Effector memory CD4-positive, alpha-beta T cell (primary cell): ENCODE data around the gene WRAP73.

ENCODE experiments used
- DNase-seq, 3 donors: peaks; one replicate each; pipeline ENCODE4 v3.0.0-alpha.2; 2020
- H3K27ac ChIP-seq: 2 replicates; pipeline ENCODE4 v1.7.0; 2013; ENCODE audit warnings: mild to moderate bottlenecking, low read length, moderate library complexity; ENCODE audit not compliant: insufficient read depth, poor library complexity, severe bottlenecking
- H3K27me3 ChIP-seq: replicated peaks from 2 replicates; pipeline ENCODE4 v1.7.0; 2013; ENCODE audit warnings: mild to moderate bottlenecking, low read length; ENCODE audit not compliant: insufficient read depth, control insufficient read depth, poor library complexity, severe bottlenecking
- H3K36me3 ChIP-seq: 2 replicates; pipeline ENCODE4 v1.7.0; 2013; ENCODE audit warnings: mild to moderate bottlenecking, low read length, moderate library complexity; ENCODE audit not compliant: control insufficient read depth, insufficient read depth
- H3K4me1 ChIP-seq: 2 replicates; pipeline ENCODE4 v1.7.0; 2013; ENCODE audit warnings: low read length, mild to moderate bottlenecking; ENCODE audit not compliant: control insufficient read depth, insufficient read depth, poor library complexity, severe bottlenecking
- H3K4me3 ChIP-seq: 2 replicates; pipeline ENCODE4 v1.7.0; 2013; ENCODE audit warnings: low read length, low read depth, mild to moderate bottlenecking; ENCODE audit not compliant: insufficient read depth, poor library complexity, severe bottlenecking
- H3K9me3 ChIP-seq: 2 replicates; pipeline ENCODE4 v1.7.0; 2013; ENCODE audit warnings: mild to moderate bottlenecking, low read length, moderate library complexity; ENCODE audit not compliant: control insufficient read depth

The WRAP73 gene

GRCh38 chr1:3681898-3682806 lies 32.2 kb upstream of the WRAP73 start:
- no peaks in the 10 kb centered on the region for H3K27me3 ChIP-seq
- no peaks in the 10 kb centered on the region for H3K9me3 ChIP-seq
- no peak overlapping the region for H3K4me3 ChIP-seq
- no peak overlapping the region for H3K27ac ChIP-seq
- DNase-seq = no peak
- no peaks in the 10 kb centered on the region for H3K36me3 ChIP-seq
- H3K4me1 ChIP-seq = no peaks in the 10 kb centered on the region

DNA sequence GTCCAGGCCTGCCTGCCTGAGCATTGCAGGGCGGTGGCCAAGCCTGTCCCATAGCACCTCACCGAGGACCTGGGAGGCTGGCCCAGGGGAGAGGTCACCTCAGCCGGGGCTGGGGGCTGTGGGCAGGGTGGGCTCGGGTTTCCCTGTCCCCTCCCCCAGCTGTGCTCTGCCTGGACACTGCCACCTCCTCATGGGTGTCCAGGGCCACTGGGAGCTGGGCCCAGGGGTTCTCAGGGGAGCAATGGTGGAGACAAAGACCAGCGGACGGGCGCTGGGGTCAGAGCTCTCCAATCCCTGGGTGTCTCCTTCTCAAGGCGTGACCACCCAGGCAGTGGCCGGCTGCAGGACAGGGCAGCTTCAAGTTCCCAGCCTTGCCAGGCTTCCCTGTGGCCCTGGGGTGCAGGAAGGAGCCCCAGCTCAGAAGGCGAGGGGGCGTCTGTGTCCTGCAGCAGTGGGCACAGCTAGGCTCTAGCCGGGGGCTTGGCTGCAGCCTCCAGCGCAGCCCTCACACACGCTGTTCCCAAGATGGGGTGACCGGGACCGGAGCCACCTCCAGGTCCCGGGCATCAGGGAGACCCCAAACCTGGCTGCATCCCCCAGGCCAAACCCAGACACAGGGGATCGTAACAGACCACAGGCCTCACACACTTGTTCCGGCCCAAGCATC lies 31.5 kb upstream of the WRAP73 start:
- H3K27me3 ChIP-seq = no peaks in the 10 kb centered on the region

GRCh38 chr1:3680488-3681230 lies 30.8 kb upstream of the WRAP73 start:
- Histone ChIP-seq H3K27me3 (no peaks in the 10 kb centered on the region), H3K36me3 (no peaks in the 10 kb centered on the region), H3K4me3 (no peak overlapping the region), H3K27ac (no peak overlapping the region), H3K9me3 (no peaks in the 10 kb centered on the region), H3K4me1 (no peaks in the 10 kb centered on the region)
- DNase-seq = no peak

More for the DNA sequence above, 31.5 kb upstream of the WRAP73 start:
- no peak overlapping the region for H3K27ac ChIP-seq
- no peak for DNase-seq
- no peaks in the 10 kb centered on the region for H3K4me1 ChIP-seq
- no peaks in the 10 kb centered on the region for H3K9me3 ChIP-seq
- H3K36me3 ChIP-seq = no peaks in the 10 kb centered on the region
- no peak overlapping the region for H3K4me3 ChIP-seq

- Histone ChIP-seq H3K27ac (no peak overlapping the region), H3K36me3 (no peaks in the 10 kb centered on the region), H3K4me3 (no peak overlapping the region), H3K27me3 (no peaks in the 10 kb centered on the region), H3K9me3 (no peaks in the 10 kb centered on the region), H3K4me1 (no peaks in the 10 kb centered on the region)
- no peak for DNase-seq
Observed at GRCh38 chr1:3679799-3680453, 30.0 kb upstream of the WRAP73 start.

DNA sequence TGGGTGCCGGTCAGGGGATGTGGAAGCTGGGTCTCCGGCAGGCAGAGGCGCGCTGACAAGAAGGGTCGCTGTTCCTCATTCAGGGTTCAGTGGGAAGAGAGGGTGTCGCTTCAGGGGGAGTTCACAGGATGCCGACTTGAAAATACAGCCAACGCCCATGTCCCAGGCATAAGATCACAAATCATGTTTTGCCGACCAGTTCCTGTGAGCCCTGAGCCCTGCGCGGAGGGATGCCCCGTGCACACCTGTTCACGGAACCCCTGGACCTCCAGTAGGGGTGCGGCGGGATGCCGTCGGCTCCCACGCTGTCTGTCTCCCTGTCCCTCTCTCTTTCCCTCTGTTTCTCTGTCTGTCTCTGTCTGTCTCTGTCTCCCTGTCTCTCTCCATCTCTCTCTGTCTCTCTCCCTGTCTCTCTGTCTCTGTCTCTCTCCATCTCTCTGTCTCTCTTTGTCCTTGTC lies 29.2 kb upstream of the WRAP73 start:
- no peaks in the 10 kb centered on the region for H3K4me1 ChIP-seq
- H3K27me3 ChIP-seq = no peaks in the 10 kb centered on the region
- H3K36me3 ChIP-seq = no peaks in the 10 kb centered on the region
- no peak for DNase-seq
- H3K9me3 ChIP-seq = no peaks in the 10 kb centered on the region
- no peak overlapping the region for H3K27ac ChIP-seq
- H3K4me3 ChIP-seq = no peak overlapping the region

DNA sequence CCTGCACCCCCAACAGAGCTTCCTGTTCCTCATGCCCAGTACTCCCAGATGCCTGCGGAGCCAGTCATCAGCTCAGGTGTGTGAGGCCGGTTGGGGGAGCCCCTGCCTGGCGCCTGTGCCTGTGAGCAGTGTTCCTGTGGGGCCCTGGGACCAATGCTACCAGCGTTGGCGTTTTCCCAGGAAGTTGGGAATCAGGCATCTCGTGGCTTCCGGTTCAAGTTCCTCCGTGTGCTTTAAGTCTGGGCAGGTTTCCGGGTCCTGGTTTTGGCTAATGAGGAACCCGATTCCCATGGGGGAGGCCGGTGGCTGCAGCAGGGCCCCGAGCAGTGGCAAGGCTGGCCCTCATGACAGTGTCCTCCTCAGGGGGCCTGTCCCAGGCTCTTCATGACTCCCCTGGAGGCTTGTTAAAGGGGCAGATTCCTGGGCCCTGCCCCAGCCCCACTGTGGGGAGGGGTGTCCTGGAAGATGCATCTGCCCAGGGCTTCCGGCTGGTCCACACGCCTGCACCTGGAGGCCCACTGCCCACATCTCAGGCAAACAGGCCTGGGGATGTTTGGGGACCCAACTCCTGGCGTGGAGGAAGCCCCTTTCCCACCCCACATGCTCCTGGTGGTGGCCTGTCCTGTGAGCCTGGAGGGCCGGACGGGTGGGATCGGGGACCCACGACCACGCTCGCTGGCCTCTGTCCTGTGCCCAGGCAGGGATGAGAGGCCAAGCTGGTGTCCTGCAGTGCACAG lies 28.6 kb upstream of the WRAP73 start:
- Histone ChIP-seq H3K36me3 (no peaks in the 10 kb centered on the region), H3K9me3 (no peaks in the 10 kb centered on the region), H3K4me1 (no peaks in the 10 kb centered on the region), H3K4me3 (no peak overlapping the region), H3K27me3 (no peaks in the 10 kb centered on the region), H3K27ac (no peak overlapping the region)
- DNase-seq = no peak

DNA sequence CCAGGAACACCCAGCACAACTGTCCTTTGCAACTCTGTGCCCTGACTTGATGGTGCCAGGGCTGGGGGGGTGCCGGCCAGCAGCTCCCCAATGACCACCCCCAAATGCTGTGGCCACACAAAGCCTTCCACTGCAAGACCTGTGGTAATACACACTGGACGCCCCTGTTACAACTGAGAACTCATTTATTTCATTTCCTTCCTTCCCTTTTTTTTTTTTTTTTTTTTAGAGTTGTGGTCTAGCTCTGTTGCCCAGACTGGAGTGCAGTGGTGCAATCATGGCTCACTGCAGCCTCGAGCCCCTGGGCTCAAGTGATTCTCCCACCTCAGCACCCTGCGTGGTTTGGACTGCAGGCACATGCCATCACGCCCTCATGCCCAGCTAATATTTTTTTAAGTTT lies 27.6 kb upstream of the WRAP73 start:
- Histone ChIP-seq H3K4me3 (no peak overlapping the region), H3K9me3 (no peaks in the 10 kb centered on the region), H3K36me3 (no peaks in the 10 kb centered on the region), H3K4me1 (no peaks in the 10 kb centered on the region), H3K27me3 (no peaks in the 10 kb centered on the region), H3K27ac (no peak overlapping the region)
- DNase-seq = no peak

DNA sequence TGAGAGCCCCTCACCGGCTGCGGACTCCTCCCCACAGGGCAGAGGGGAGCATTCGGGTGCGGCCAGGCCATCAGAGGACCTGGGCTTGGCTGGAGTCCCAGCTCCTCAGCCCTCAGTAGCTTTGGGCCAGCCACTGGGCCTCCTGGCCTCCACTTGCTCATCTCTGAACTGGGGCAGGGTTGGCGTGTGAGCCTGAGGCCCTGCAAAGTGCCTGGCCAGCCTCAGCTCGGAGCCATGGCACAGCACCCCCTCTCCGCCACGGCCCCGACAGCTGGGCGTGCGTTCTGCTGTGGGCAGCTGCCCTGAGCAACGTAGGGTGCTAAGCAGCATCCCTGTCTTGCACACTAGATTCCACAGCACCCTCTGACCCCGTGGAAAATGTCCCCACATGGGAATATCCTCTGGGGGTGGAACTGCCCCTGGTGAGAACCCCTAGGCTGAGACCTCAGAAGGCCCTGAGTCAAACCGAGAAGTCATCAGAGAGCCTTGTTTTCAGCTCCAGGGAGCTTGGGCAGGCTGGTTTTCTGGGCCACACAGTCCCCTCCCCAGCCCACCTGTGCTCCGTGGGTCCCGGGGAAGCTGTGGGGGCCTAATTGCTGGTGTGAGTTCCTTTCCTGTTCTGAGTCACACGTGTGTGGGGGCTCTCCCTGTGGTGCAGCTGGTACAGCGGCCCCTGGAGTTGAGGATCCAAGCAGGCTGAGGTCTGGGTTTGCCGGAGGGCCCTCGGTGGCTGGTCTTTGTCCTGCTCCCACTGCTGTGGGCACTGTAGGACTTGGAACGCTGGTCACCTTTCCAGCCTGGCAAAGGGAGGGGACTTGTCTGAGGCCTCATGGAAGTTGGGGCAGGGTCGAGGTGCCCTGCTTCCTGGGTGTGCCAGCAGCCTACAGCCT lies 26.9 kb upstream of the WRAP73 start:
- no peaks in the 10 kb centered on the region for H3K27me3 ChIP-seq
- H3K4me1 ChIP-seq = no peaks in the 10 kb centered on the region
- no peak overlapping the region for H3K27ac ChIP-seq
- no peaks in the 10 kb centered on the region for H3K36me3 ChIP-seq
- DNase-seq = no peak
- no peak overlapping the region for H3K4me3 ChIP-seq
- H3K9me3 ChIP-seq = no peaks in the 10 kb centered on the region
